D721Med (cell line): ENCODE data around the gene ETV6.

Experiments
- DNase-seq: peaks from one replicate; pipeline ENCODE4 v3.0.0; 2011; ENCODE audit warnings: low spot score; ENCODE audit not compliant: insufficient read length
- FAIRE-seq: peaks from 2 replicates; lab custom pipeline; 2011; peaks lifted over from hg19 to GRCh38; lab: Jason Lieb, UNC
- CTCF ChIP-seq: IDR thresholded peaks from 2 replicates; pipeline ENCODE4 v1.5.1; 2012; ENCODE audit warnings: mild to moderate bottlenecking, control low read depth; ENCODE audit not compliant: insufficient read depth; ENCODE audit errors: missing control alignments

ETV6 gene

GRCh38 chr12:11693067-11693466 lies 43.6 kb downstream of the ETV6 start:
- no peak for FAIRE-seq
- TF ChIP-seq CTCF = no peak
- no peak for DNase-seq

GRCh38 chr12:11693601-11694000 lies 44.1 kb downstream of the ETV6 start:
- FAIRE-seq (no peak), DNase-seq (no peak)
- no peak for TF ChIP-seq CTCF

- TF ChIP-seq CTCF = no peak
- FAIRE-seq (no peak), DNase-seq (no peak)
Measured at GRCh38 chr12:11694528-11694927, 45.1 kb downstream of the ETV6 start.

- DNase-seq (no peak), FAIRE-seq (no peak)
- no peak for TF ChIP-seq CTCF
Measured at GRCh38 chr12:11695321-11695720, 45.8 kb downstream of the ETV6 start.

- DNase-seq (no peak), FAIRE-seq (no peak)
Measured at GRCh38 chr12:11696084-11696483, 46.6 kb downstream of the ETV6 start.

GRCh38 chr12:11697131-11697530 lies 47.7 kb downstream of the ETV6 start:
- DNase-seq (no peak), FAIRE-seq (no peak)
- no peak for TF ChIP-seq CTCF

More at GRCh38 chr12:11696084-11696483, 46.6 kb downstream of the ETV6 start:
- TF ChIP-seq CTCF = no peak

GRCh38 chr12:11697670-11698387 lies 48.4 kb downstream of the ETV6 start:
- DNase-seq = no peak
- FAIRE-seq = peak; percentile 46
- TF ChIP-seq CTCF = no peak
